Tibial nerve (tissue), 4 donors: ENCODE measurements around the gene TTLL13. TPM values are rescaled to one million over a fixed set of nuclear protein-coding genes. Genes with fewer than 3 reads are reported as not detected.

Source experiments
- DNase-seq, 2 donors: peaks; one replicate each; pipeline ENCODE4 v3.0.0-alpha.2; 2019; ENCODE audit warnings: low spot score in 2 of 2
- H3K27ac ChIP-seq, 4 donors: fragments of 200-600 bp; sonication (generic) in 3 of 4; one replicate each; pipeline ENCODE4 v1.5.1; 2017 to 2019; ENCODE audit warnings: mild to moderate bottlenecking in 1 of 4
- H3K27me3 ChIP-seq, 2 donors: fragments of 200-600 bp; sonication (generic) in 1 of 2; one replicate each; pipeline versions ENCODE4 v1.5.1 to v1.6.0; 2017 to 2019
- H3K36me3 ChIP-seq, 3 donors: fragments of 200-600 bp; sonication (generic); one replicate each; pipeline ENCODE4 v1.5.1; 2018 to 2019
- H3K4me1 ChIP-seq, 4 donors: fragments of 200-600 bp; sonication (generic) in 3 of 4; one replicate each; pipeline ENCODE4 v1.5.1; 2017 to 2019
- H3K4me3 ChIP-seq, 4 donors: fragments of 200-600 bp; sonication (generic) in 3 of 4; one replicate each; pipeline ENCODE4 v1.5.1; 2017 to 2019; ENCODE audit warnings: mild to moderate bottlenecking in 1 of 4, moderate library complexity in 1 of 4
- H3K9me3 ChIP-seq, 4 donors: fragments of 200-600 bp; sonication (generic) in 3 of 4; one replicate each; pipeline ENCODE4 v1.5.1; 2017 to 2019
- CTCF ChIP-seq, 5 experiments: fragments of 200-600 bp in 3 of 5; fragments of 450-650 bp in 2 of 5; sonication (generic) in 3 of 5; IDR thresholded peaks; one replicate each; pipeline ENCODE4 v1.5.1; 2016 to 2019; ENCODE audit warnings: antibody characterized with exemption in 5 of 5, mild to moderate bottlenecking in 3 of 5, moderate library complexity in 2 of 5
- EP300 ChIP-seq, 2 donors: sonication (generic); formaldehyde crosslinking; IDR thresholded peaks; one replicate each; pipeline ENCODE4 v1.6.1; 2017; ENCODE audit warnings: antibody characterized with exemption in 2 of 2, mild to moderate bottlenecking in 1 of 2
- POLR2A ChIP-seq, 2 donors: fragments of 450-650 bp; IDR thresholded peaks; one replicate each; pipeline ENCODE4 v1.6.1; 2017; ENCODE audit warnings: antibody characterized with exemption in 2 of 2, mild to moderate bottlenecking in 2 of 2, moderate library complexity in 2 of 2
- WGBS, 2 donors: methylation state at CpG; one replicate each; pipeline ENCODE4 v1.1.5; 2018; 5-methylcytosine and 5-hydroxymethylcytosine counted together
- total RNA-seq, 4 donors: library from RNA; depleted of rRNA; stranded (reverse); fragments of >200 nt; gene quantifications; one replicate each; pipeline ENCODE4 v1.1.0, GENCODE V29; 2016

TTLL13 gene
- total RNA-seq, 4 donors from 2014 or later: 0.60 TPM; not detected in 3

GRCh38 chr15:90234096-90234988, 15.0 kb upstream of the TTLL13 start, which contains the start of gene GDPGP1:
TSS of gene GDPGP1 (plus strand) at chr15:90234209. CDS start at chr15:90240909, 6,700 bp downstream.
- no peak for DNase-seq
- Histone ChIP-seq H3K36me3 (peaks cover 0 to 57% (median 3%) of the 10 kb centered on the region in 3 donors), H3K4me1 (peaks cover 0 to 41% (median 27%) of the 10 kb centered on the region in 4 donors), H3K27ac (peak within 1 kb of the TSS; percentile 70 to 96 (median 92)), H3K9me3 (no peaks in the 10 kb centered on the region), H3K4me3 (peak within 1 kb of the TSS; percentile 54 to 87 (median 80)), H3K27me3 (no peaks in the 10 kb centered on the region)
- TF ChIP-seq POLR2A (IDR thresholded peaks at IDR 0.05) (peak in 1 of 2 donors; percentile 35), EP300 (IDR thresholded peaks at IDR 0.05) (peak in 1 of 2 donors; percentile 75), CTCF (IDR thresholded peaks at IDR 0.05) (no peak)
- 7 to 14% methylated on average over 18 to 39 of the region's 49 CpGs for WGBS, 2 donors

- Histone ChIP-seq H3K4me3 (no peak overlapping the region), H3K27ac (no peak overlapping the region), H3K9me3 (no peaks in the 10 kb centered on the region), H3K4me1 (peaks cover 0 to 8% (median 4%) of the 10 kb centered on the region in 4 donors), H3K36me3 (peaks cover 0 to 69% (median 0%) of the 10 kb centered on the region in 3 donors), H3K27me3 (no peaks in the 10 kb centered on the region)
- WGBS, 2 donors: 81% methylated on average over 3 of the region's 3 CpGs
- TF ChIP-seq CTCF (IDR thresholded peaks at IDR 0.05) (no peak), POLR2A (IDR thresholded peaks at IDR 0.05) (no peak), EP300 (IDR thresholded peaks at IDR 0.05) (no peak)
- DNase-seq: no peak
These were observed 10.0 kb upstream of the TTLL13 start for GRCh38 chr15:90239371-90239770.

- Histone ChIP-seq H3K36me3 (peaks cover 0 to 66% (median 0%) of the 10 kb centered on the region in 3 donors), H3K4me3 (no peak overlapping the region), H3K27ac (no peak overlapping the region), H3K4me1 (no peaks in the 10 kb centered on the region), H3K9me3 (no peaks in the 10 kb centered on the region), H3K27me3 (no peaks in the 10 kb centered on the region)
- no peak for DNase-seq
- 81 to 91% methylated on average over 8 of the region's 8 CpGs for WGBS, 2 donors
- no peak for TF ChIP-seq POLR2A (IDR thresholded peaks at IDR 0.05)
- no peak for TF ChIP-seq EP300 (IDR thresholded peaks at IDR 0.05)
- no peak for TF ChIP-seq CTCF (IDR thresholded peaks at IDR 0.05)
These were observed 8.5 kb upstream of the TTLL13 start for GRCh38 chr15:90240856-90241255.

- no peak for DNase-seq
- Histone ChIP-seq H3K9me3 (no peaks in the 10 kb centered on the region), H3K27me3 (no peaks in the 10 kb centered on the region), H3K4me3 (no peak overlapping the region), H3K27ac (no peak overlapping the region), H3K36me3 (peaks cover 0 to 58% (median 0%) of the 10 kb centered on the region in 3 donors), H3K4me1 (no peaks in the 10 kb centered on the region)
- WGBS, 2 donors: 78 to 90% methylated on average over 13 to 20 of the region's 22 CpGs
- TF ChIP-seq POLR2A (IDR thresholded peaks at IDR 0.05) (no peak), CTCF (IDR thresholded peaks at IDR 0.05) (no peak), EP300 (IDR thresholded peaks at IDR 0.05) (no peak)
These were observed 7.8 kb upstream of the TTLL13 start for GRCh38 chr15:90241343-90242192.
